GM18867 (cell line): ENCODE measurements around the gene GFOD1.

ENCODE experiments used
- ATAC-seq: cut with Tn5 transposase; IDR thresholded peaks from one replicate; pipeline ENCODE4 v1.9.1; 2021; ENCODE audit warnings: mild to moderate bottlenecking, moderate library complexity; ENCODE audit not compliant: unreplicated experiment

Gene GFOD1

DNA sequence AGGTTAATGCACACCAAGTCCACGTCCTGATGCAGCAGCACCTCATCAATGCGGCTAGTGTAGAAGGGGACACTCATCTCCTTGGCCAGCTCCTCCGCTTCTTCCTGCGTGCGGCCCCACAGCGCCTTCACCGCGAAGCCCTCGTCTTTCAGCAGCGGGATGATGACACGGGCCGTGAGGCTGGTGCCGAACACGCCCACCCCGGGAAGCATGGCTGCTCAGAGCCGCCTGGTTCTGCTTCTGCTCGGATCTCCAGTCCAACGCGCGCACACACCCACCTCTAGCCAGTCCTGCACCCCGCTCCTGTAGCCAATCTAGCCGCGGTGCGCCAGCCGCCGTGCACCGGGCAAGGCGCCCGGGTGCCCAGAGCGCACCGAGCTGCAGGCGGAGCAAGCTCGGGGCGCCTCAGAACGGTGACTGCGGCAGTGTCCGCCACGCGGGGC lies 700 bp downstream of the GFOD1 start:
- peak; percentile 36 for ATAC-seq

DNA sequence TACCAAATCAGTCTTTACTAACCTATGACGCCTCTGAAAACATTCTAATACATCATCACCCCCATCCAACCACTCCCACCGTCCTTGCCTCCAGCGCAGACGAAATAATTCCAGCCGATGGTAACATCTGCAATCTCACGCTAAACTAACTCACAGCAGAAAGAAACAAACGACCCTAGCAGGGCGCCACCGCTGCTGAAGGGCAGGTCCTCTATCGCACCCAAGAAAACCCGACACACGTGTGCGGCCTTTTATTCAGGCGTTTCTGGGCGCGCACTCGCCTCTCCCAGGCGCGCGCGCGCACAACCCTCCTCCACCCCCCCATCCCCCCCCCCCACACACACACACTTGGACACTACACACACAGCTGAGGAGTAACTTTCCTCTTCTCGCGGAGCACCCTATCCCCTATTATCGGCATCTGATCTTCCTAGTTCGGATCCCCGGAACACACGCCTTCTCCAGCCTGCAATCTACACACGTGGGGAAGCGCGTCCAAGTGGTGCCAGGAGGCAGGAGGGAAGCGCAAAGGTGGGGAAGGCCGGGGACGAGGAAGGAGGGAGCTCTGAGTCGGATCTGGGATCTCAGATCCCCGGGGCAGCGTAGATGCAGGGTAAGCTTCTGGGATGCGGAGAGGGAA lies 1.4 kb downstream of the GFOD1 start:
- ATAC-seq: no peak

DNA sequence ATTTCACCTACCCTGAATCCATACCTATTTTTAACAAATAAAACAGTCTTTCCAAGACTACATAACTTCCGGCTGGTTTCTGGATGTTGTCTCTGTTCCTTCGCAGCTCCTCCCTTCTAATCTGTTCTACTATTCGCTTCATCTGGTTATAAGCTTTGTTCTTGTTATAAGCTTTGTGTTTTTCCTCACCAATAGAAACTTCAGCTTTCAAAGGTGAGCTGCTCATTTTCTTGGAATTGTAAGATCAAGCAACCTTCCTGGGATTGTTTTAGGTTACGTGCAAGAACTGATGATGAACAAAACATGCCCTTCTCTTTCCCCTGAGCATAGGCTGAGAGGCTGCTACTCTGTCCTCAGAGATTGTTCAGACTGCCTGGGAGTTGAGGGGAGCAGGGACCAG lies 2.1 kb downstream of the GFOD1 start:
- ATAC-seq: no peak

DNA sequence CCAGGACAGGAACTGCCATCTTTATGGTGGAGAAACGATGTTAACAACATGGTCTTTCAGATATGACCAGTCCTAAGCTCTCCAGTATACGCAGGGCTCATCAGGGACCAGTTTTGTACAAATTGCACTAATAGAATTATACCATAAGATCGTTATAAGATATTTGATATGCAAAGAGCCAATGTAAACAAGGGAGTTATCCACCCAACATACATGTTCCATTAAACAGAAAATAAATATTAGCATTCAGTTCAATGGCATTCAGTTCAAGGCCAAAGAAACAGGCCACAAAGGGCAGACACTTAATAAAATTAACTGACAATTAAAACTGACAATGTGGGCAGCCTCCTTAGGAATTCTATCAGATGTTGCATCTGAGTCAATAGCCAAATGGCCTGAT lies 2.6 kb downstream of the GFOD1 start:
- ATAC-seq: no peak

DNA sequence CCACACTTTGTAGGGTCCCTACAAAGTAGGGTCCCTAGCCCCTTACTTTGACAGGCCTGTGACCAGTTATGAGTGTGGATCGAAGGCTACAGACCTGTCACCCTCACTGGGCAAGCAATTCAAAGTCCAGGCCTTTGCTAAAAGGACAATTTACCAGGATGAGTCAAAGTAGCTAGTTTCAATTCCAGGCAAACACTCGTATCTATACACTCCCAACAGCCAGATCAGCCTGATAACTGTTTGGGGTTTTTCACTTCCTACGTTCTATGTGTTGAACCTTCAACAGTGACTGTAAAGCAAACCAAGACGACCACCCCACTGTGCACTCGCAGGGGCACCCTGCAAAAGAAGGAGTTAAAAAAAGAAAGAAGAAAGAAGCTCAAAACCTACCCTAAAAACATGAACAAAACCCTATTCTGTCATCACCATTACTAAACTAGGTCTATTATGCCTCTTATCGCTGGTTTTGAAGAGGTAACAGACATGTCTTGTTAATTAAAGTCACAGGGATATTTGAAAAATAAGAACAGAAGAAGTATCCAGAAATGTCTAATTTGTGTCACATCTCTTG lies 3.2 kb downstream of the GFOD1 start:
- ATAC-seq: no peak

DNA sequence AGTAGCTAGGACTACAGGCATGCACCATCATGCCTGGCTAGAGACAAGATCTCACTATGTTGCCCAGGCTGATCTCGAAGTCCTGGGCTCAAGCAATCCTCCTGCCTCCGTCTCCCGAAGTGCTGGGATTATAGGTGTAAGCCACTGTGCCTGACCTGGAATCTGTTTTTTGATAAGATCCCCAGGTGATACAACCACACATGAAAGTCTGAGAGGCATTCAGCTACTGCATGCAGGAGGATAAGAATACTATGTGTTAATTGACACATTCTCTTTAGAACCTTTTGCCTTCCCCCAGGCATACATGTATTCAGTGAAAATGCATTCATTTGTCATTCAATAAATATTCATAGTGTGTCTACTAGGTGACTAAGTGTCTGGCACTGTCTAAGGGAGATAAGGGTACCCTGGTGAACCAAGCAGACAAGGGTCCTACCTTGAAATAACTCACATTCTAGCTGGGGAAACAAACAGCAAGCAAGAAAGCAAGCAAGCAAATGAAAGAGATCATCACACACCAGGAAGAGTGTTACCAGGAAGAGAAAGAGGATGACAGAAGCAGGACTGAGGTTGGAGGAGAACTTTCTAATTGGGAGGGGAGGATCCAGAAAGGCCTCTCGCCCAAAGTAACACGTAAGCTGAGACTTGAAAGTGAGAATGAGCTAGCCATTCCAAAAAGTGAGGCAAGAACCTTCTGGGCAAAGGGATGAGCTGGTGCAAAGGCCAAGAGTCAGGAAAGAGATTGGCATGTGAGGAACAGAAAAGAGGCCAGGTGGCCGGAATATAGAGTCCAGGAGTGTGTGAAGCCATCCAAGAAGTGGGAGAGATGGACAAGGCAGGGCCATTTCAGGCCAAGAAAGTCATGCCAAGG lies 6.5 kb downstream of the GFOD1 start:
- ATAC-seq: no peak

DNA sequence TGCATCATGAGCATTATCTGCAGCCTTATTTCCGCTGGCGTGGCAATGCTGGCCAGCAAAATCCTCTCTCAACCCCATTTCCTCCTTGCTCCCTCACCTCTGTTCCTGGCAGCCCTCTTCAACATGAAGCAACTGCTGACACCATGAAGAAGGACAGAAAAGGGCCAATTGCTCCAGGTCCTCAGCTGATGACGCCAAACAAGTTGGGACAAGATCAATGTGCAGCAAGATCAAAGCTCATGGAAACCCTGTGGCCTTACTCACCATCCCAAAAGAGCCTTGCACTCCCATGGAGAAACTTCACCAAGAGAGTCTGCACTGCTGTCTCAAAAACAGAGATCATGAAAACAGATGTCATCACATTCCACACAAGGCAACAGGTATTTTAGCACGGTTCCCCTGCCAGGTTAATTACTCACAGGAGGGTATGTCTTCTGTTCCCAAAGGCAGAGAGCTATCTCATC lies 7.4 kb downstream of the GFOD1 start:
- ATAC-seq: no peak

DNA sequence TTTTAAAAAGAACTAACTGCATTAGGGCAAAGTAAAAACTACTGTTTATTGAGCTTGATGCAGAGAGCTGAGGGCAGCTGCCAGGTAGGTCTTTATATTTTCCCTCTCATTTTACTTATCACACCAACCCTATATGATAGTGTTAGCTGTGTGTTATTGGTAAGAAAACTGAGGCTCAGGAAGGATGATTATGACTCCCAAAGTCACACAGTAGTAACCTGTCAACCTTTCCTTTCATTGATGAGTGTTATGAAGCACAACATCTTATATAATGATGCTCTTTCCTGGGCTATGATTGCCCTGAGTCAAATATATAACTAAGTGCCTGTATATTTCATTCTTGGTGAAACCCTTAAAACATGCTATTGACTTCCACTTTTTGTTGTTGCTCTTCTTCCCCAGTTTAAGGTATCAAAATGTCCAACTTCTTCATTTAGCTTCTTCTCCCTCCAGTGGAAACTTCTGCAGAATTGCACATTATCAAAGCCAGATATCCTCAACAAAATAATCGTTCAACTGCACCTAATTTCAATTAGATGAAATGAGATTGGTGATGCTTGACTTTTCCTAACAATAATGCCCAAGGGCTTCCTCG lies 8.1 kb downstream of the GFOD1 start:
- ATAC-seq: no peak

DNA sequence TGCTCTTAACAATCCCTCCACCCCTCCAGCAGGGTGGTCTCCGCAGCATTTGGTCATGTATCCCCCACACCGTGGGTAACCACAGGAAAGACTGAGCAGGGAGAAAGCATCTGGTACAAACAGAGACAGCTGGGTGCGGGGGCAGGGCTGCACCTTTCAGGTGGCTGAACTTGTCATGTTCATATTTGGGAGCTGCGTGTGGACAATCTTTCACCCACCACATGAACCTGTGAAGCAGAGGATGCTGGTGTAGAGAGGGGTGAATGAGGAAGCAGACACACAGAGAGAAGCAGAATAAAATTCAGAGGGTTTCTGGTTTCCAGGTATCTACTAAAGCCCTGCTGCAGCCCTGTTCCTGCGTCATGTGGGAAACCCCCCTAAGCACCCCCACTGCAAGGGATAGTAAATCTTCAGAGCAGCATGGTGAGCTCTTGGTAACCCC lies 8.9 kb downstream of the GFOD1 start:
- no peak for ATAC-seq

DNA sequence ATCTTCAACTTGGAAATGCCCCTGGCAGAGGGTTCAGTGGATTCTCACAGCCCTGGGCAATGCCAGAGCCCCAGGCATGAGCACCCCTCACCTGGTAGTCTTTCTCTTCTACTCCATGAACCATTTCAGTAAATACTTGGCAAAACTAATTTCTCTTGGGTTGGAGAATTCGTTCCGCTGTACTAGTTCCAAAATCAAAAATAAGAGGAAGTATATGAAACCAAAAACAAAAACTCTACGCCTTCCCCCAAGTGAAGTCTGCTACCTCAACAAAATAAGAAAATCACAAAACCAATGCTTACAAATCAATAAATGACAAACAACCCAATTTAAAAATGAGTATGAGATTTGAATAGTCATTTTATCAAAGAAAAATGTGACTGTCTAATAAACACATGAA lies 12.6 kb downstream of the GFOD1 start:
- no peak for ATAC-seq

DNA sequence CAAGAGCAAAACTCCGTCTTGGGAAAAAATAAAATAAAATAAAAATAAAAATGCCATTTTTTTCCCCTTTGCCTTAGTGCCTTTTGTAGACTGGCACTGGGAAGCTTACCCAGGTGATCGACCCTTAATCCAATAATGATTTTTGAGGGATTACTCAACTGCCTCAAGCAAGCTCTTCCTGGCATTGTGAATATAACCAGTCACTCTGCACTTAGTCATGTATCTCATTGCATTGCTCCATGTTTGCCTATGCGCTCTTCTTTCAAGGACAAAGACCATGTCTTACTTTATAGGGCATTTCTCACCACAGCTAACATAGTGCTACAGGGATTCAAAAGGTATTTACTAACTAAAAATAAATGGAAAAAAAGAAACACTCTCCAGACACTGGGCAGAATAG lies 13.0 kb downstream of the GFOD1 start:
- no peak for ATAC-seq

DNA sequence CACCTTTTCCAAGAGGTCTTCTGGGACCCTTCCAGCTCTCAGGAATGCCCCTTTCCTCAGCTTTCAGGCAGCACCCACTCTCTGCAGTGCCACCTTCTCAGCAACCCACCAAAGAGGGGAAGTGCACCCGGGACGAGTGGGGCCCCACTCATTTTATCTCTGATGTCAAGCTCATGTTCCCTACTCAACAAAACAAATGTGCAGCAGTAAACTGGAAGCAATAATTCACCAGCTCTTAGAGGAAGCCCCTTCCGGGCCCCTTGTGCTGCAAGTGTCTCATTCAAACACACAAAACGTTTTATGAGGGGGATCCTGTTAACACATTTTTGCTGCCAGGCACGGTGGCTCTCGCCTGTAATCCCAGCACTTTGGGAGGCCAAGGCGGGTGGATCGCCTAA lies 13.6 kb downstream of the GFOD1 start:
- ATAC-seq: no peak

DNA sequence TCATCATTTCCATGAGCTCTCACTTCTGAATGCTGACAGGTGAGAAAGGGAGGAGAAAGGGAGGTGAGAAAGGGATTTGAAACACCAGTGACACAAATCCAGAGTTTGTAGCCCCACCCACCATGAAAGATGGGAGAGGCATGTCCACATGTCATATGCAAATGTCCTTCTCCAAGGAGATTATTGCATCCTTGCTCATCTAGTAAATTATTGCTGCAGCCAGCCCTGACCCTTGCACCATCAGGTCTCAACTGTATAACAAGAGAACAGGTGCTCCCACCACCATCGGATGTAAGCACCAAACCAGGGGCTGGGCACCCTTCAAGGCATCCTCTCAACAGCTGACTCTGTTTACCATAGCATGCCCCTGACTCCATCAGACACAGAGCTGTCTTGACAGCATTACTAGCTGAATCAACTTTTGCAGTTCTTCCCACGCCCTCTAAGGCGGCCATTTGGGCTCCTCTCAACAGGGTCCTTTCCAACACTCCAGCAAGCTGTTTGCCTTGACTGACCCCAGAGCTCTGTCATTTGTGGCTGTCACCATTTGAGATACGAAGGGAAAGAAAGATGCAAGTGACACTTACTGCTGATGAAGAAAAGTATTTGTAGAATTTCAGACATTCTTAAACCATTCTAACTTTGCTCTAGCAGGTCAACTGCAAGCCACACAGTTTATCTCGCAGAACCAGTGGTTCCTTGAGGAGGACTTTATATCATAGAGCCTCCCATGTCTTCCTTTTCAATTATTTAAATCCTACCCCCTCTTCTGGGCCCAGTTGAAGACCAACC lies 14.2 kb downstream of the GFOD1 start:
- ATAC-seq: no peak

DNA sequence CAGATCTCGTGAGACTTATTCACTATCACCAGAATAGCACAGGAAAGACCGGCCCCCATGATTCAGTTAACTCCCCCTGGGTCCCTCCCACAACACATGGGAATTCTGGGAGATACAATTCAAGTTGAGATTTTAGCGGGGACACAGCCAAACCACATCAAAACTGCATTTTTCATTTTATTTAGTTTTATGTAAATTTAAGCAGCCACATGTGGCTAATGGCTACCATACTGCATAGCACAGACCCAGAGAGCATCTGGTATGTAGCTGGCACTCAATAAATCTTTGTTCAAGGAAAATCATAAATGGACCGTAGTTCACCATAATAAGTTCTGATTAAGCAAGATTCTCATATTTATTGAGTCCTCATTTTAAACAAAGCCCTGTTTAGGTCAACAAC lies 15.3 kb downstream of the GFOD1 start:
- no peak for ATAC-seq

DNA sequence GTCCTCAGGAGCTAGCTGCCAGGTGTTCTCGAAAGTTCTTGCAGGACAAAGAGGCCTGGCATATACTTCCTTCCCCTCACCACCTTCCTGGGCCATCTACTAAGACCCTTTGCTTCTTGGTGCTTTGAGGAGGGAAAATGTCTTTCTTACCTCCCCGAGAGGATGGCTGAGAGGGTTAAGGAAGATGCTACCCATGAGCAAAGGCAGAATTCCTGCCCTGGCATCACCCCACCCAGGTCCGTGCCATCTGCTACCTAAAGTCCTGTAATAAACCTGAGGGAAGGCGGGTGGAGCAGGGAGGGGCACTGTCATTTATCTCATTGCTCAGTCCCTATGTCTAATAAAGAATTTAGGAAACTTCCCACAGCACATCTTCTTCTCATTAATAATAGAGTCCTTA lies 16.2 kb downstream of the GFOD1 start:
- ATAC-seq: no peak

DNA sequence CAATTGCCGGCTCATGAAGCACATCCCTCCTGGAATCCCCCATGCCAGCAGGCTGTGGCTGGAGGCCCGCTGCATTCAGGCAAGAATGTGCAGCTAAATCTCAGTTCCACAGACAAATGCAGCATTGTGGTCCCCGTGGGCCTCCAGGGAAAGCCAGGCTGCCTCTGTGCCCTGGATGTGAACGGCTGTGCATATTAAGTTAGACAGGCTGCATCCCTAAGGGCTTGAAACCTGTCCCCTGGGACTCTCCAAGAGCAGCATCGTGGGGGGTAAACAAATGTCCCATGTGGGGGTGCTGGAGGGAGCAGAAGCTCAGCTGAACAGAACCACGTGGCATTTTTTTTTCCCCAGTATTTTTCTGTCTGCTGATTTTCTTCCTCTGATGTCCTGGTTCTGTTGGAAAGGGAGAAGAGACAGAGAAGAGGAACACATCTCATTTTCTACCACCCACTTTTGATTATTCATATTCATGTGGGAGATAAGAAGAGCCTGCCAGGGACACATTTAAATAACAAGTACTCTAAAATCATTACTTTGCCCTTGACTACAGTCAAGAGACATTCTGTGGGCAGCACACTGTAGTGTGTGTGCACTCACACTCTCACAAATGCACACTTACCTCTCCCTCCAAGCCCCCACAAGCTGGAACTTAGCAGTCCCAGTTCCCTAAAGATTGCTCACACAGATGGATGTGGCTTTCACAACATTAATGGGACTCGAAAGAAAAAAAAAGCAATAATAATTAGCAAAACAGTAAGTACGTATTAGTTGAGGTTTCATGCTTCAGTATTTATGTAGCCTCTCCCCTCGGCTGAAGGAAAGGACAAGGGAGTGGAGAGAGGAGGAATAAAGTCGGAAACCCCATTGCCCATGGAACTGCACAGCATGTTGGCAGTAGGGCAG lies 16.9 kb downstream of the GFOD1 start:
- no peak for ATAC-seq

DNA sequence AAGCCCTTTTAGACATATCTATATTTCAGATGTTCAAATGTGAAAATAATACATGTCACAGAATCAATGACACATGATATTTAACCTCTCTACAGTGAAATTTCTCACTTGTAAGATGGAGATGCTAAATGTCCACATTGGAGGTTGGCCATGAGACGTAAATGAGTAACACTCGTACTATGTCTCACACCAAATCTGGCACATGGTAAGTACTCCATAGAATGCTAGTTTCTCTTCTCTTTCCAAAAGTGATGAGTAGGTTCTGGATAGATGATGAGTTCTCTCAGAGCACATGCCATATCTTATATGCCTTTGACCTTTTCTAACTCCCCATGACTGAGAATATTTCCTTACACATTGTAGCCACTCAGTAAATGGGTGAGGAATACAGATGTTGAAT lies 17.7 kb downstream of the GFOD1 start:
- ATAC-seq: no peak

DNA sequence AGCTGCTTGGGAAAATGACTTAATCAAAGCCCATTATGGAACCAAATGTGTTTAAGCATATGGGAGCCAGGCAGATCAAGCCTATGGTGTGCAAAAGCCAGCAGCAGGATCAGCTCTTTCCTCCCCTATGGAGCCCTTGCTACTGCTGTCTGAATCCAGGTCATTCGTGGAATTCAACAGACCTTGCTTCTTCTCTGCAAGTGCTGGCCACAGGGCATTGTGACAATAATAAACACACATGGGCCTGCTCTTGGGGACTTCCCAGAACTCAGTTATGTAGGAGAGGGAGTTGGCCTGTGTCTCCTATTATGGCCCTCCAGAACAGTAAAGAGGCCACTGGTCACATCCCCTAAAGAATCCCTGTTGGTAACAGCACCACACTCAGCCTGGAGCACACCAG lies 18.6 kb downstream of the GFOD1 start:
- no peak for ATAC-seq

DNA sequence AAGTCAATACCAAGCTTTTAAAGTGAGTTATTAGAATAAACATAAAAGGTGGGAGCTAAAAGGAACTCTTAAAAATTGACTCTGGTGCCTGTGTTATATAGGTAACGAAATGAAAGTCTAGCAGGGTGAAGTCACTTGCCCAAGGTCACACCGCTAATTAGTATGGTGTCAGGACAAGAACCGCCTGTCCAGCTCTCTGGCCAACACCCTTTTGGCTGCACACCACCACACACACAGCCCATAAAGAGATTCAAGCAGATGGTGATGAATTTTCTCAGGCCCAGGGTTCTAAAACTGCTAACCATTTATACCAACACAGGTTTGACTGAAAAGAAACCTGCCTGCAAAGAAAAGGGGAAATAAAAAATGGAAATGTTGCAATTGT lies 20.2 kb downstream of the GFOD1 start:
- ATAC-seq: no peak
